GM10266 (cell line): Measurements from ENCODE around the gene PTPRT.

ENCODE experiments used
- DNase-seq: peaks from one replicate; pipeline ENCODE4 v3.0.0; 2012; ENCODE audit errors: extremely low spot score
- TF ChIP-seq, protein P1 (sequence below): IDR thresholded peaks from 2 replicates; pipeline ENCODE4 v1.5.1; 2012; ENCODE audit warnings: mild to moderate bottlenecking, low read depth; ENCODE audit not compliant: control insufficient read depth, insufficient read depth; ENCODE audit errors: missing control alignments

The PTPRT gene

DNA sequence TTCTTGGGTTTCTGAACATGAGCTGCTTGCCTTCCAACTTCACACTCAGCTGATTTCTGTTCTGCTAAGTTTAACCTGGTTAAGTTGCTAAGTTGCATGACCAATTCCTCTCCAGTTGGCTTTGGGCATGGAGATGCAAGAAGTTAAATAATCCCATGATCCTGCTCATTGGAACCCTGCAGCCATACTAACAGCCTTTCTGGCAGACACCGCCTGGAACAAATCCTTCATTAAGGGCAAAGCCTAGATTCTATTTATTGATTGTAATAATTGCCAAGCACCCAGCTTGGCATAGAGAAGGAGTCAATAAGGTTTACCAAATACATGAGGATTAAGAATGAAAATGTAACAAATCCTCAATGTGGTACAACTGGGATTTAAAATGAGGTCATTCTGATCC, 829.1 kb downstream of the PTPRT start:
- TF ChIP-seq, protein P1, sequence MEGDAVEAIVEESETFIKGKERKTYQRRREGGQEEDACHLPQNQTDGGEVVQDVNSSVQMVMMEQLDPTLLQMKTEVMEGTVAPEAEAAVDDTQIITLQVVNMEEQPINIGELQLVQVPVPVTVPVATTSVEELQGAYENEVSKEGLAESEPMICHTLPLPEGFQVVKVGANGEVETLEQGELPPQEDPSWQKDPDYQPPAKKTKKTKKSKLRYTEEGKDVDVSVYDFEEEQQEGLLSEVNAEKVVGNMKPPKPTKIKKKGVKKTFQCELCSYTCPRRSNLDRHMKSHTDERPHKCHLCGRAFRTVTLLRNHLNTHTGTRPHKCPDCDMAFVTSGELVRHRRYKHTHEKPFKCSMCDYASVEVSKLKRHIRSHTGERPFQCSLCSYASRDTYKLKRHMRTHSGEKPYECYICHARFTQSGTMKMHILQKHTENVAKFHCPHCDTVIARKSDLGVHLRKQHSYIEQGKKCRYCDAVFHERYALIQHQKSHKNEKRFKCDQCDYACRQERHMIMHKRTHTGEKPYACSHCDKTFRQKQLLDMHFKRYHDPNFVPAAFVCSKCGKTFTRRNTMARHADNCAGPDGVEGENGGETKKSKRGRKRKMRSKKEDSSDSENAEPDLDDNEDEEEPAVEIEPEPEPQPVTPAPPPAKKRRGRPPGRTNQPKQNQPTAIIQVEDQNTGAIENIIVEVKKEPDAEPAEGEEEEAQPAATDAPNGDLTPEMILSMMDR, result no peak
- DNase-seq, result no peak

DNA sequence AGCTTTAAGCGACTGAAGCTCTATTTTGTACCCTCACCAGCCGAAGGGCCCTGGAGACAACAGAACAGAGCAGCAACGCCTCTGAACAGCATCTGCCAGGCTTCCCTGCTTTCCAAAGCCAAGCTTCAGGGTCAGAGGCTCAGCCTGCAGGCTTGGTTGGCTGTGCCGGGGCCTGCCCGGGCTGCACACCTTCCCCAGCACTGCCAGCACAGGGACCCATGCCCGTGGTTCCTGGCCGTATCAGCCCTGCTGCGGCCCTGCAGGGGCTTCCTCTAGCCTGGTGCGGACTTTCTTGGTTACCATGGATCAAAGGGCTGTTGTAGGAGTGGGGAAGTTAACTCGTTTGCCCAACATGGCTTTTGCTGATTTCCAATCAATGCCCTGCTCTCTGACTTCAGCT, 830.1 kb downstream of the PTPRT start:
- TF ChIP-seq, protein P1, result no peak
- DNase-seq, result no peak

DNA sequence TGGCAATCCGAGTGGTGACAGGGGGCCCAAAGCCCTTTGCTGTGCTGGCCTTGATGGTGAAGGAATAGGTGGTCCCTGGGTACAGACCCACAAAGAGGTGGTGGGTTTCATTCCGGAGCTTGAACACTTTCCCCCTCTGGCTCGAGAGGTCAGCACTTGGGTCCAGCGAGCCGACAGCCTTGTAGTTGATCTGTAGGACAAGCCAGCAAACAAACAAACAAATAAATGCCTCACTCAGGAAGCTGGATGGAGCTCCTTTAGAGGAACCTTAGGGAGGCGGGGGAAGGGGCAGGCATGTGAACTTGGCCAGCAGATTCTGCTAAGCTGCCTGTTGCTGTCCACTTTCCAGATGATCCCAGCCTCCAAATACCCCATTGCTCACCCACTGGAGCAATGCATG, 837.6 kb downstream of the PTPRT start:
- DNase-seq, result no peak
- TF ChIP-seq, protein P1, result no peak

DNA sequence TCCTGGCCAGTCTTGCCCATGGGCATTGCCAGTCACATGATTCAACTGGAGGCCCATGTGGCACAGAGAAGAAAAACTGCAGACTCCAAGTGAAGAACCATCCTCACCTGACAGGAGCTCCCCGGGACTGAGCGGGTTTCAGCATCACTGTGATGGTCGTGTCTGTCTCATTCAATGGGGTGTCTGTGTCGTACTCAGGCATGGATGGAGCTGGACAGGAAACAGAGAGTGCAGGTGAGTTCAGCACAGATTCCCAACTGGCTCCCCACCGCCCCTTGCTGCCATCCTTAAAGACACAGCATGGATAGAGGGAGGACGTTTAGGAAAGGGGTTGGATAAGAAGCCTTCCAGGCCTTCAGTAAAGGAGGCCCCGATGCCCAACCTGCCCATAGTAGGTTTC, 839.2 kb downstream of the PTPRT start:
- TF ChIP-seq, protein P1, result no peak
- no peak for DNase-seq

DNA sequence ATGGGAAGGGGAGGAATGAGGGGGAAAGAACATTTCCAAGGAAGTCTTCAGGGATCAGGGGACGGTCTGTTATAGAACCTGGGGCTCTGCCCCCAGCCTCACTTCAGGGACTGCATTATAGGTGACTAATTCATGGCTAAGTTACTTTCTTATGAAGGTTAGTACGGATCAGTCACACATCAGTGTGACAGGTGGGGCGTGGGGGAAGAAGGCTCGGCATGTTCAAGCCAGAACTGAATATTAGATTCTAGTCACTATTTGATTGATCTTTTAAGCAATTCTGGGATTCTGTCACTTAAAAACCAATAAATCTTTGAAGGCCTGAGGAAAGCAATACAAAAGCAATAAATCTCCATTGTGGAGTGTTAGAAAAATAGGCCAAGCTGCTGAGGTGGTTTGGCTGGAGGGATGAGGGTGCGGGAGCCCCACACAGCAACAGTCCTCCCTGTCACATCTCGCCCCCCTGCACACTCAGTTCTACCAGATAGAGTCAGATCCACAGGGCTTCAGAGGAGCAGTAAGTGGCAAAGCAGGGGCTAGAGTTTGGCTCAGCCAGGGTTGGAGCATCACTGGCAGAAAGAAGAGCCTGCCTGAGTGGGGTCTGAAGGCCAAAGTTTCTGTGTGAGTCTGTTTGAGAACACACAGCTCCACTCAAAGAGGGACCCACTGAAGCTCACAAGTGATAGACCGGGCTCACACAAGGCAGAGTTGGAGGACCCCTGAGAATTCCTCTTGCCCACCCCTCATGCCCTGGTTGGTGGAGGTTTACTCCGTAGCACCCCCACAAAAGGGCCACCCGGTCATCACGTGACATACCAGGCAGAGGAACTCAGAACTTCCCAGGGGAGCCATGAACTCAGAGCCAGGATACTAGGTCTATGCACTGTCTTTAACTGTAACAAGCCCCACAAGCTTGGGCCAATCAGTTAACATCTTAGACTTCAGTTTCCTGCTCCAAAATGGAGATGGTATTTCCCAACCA, 843.2 kb downstream of the PTPRT start:
- no peak for DNase-seq

DNA sequence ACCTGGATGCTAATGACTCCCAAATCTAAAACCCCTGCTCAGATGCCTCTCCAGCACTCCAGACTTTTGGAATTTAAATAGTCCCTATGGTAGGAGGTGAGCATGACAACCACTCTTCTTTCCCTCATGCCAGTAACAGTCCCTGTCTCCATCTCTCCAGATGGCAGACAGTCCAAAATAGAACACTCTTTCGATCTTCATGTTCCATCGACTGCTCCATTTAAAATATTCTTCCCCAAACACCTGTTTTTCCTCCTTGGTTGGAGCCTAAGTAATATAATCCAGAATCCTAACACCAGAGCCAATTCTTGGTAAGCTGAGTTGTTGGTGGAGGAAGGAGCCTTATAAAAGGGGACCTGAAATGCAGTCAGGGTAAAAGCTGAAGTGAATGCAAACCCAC, 848.1 kb downstream of the PTPRT start:
- TF ChIP-seq, protein P1, result no peak
- DNase-seq, result no peak

More for the DNA sequence above, 843.2 kb downstream of the PTPRT start:
- TF ChIP-seq, protein P1, result no peak

DNA sequence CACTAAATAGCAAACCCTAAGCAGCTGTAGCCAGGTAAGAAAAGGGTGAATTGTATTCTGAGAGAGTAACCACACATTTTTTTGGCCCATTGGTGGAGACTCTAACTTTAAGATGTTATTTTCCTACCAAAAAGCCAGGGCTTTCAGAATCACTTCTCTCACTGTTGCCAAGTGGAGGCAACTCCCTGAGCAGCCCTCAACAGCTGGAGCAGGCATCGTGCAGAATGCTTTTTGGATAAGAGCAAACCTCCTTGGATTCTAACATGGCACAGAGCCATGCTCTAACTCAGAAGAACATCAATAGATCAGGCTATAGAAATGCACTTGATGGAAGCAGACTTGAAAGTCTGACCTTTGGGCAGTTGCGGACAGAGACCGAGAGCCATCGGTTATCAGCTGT, 849.3 kb downstream of the PTPRT start:
- TF ChIP-seq, protein P1, result no peak
- DNase-seq, result no peak
